Endodermal cell (in vitro differentiated cells): Measurements from ENCODE around the gene EXOC3L2. TPM values are rescaled to one million over a fixed set of nuclear protein-coding genes. Genes with fewer than 3 reads are reported as not detected.

Experiments used
- DNase-seq: peaks from one replicate; pipeline ENCODE4 v3.0.0-alpha.2; 2017
- H3K27ac ChIP-seq: 2 replicates; pipeline ENCODE4 v1.5.1; 2013; ENCODE audit warnings: mild to moderate bottlenecking, low read depth, low read length, moderate library complexity
- H3K27me3 ChIP-seq: 2 replicates; pipeline ENCODE4 v1.6.1; 2013; ENCODE audit warnings: mild to moderate bottlenecking, low read length, moderate library complexity; ENCODE audit not compliant: insufficient read depth, control insufficient read depth, poor library complexity, severe bottlenecking
- H3K36me3 ChIP-seq: 2 replicates; pipeline ENCODE4 v1.7.0; 2013; ENCODE audit warnings: mild to moderate bottlenecking, low read length, moderate library complexity; ENCODE audit not compliant: control insufficient read depth, insufficient read depth
- H3K4me1 ChIP-seq: one replicate; pipeline ENCODE4 v1.7.0; 2013; ENCODE audit warnings: low read length; ENCODE audit not compliant: control insufficient read depth, insufficient read depth
- H3K4me3 ChIP-seq: 2 replicates; pipeline ENCODE4 v1.5.1; 2013; ENCODE audit warnings: mild to moderate bottlenecking, low read length, moderate library complexity
- H3K9ac ChIP-seq: 2 replicates; pipeline ENCODE4 v1.6.1; 2013; ENCODE audit warnings: mild to moderate bottlenecking, low read length, moderate library complexity; ENCODE audit not compliant: poor library complexity, severe bottlenecking; ENCODE audit errors: extremely low read depth
- H3K9me3 ChIP-seq: 2 replicates; pipeline ENCODE4 v1.6.1; 2013; ENCODE audit warnings: mild to moderate bottlenecking, low read length, moderate library complexity; ENCODE audit not compliant: control insufficient read depth
- H3K27ac Mint-ChIP-seq: 2 replicates; pipeline ENCODE4 v1.8.0; 2020; ENCODE audit warnings: mixed read lengths
- H3K27me3 Mint-ChIP-seq: 2 replicates; pipeline ENCODE4 v1.8.0; 2021; ENCODE audit warnings: mild to moderate bottlenecking, mixed read lengths; ENCODE audit not compliant: insufficient read depth
- H3K36me3 Mint-ChIP-seq: 2 replicates; pipeline ENCODE4 v1.8.0; 2020; ENCODE audit warnings: low read depth, mixed read lengths
- H3K4me1 Mint-ChIP-seq: 2 replicates; pipeline ENCODE4 v1.8.0; 2020; ENCODE audit warnings: mixed read lengths
- H3K4me3 Mint-ChIP-seq: 2 replicates; pipeline ENCODE4 v1.8.0; 2020; ENCODE audit warnings: mild to moderate bottlenecking, moderate library complexity, mixed read lengths
- H3K9me3 Mint-ChIP-seq: 2 replicates; pipeline ENCODE4 v1.8.0; 2020; ENCODE audit warnings: mild to moderate bottlenecking, mixed read lengths
- WGBS, 2 experiments: methylation state at CpG; one replicate each; pipeline versions ENCODE4 v1.1.5 to v1.1.7; 2013; ENCODE audit warnings: missing lambda C conversion rate in 2 of 2, mixed read lengths in 1 of 2; ENCODE audit not compliant: insufficient coverage in 1 of 2, insufficient read length in 1 of 2; 5-methylcytosine and 5-hydroxymethylcytosine counted together
- total RNA-seq, 2 donors: library from RNA; stranded (reverse); fragmentation: NEBNext Ultra II Directional in 1 of 2; extraction: Animal tissue kit (Norgen Biotek cat#: 25700) in 1 of 2; gene quantifications; 2 replicates in 1 of 2; 3 replicates in 1 of 2; pipeline ENCODE4 v1.2.1, GENCODE V29; 2021
- TF ChIP-seq, protein P1 (sequence below): fragments of 200-600 bp; sonication (generic); conservative IDR thresholded peaks from 2 replicates; pipeline ENCODE4 v1.5.0; 2021; ENCODE audit warnings: antibody characterized with exemption, mild to moderate bottlenecking

The EXOC3L2 gene
- total RNA-seq, 2 donors from 2014 or later = 0.11 TPM; not detected in 1

DNA sequence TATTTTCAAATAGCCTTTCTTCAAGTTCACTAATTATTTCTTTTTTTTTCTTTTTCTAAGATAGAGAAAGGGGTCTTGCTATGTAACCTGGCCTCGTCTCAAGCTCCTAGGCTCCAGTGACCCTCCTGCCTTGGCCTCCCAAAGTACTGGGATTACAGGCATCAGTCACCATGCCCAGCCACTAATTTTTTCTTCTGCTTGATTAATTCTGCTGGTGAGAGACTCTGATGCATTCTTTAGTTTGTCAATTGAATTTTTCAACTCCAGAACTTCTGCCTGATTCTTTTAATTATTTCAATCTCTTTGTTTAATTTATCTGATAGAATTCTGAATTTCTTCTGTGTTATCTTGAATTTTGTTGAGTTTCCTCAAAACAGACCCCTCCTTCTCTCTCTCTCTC lies 55.2 kb downstream of the EXOC3L2 start:
- H3K4me1 ChIP-seq = peaks cover 5% of the 10 kb centered on the region
- Mint-ChIP-seq H3K4me3 (no peak overlapping the region), H3K4me1 (no peaks in the 10 kb centered on the region), H3K27me3 (peaks cover 7% of the 10 kb centered on the region), H3K27ac (no peak overlapping the region), H3K36me3 (no peaks in the 10 kb centered on the region), H3K9me3 (no peaks in the 10 kb centered on the region)
- no peaks in the 10 kb centered on the region for H3K9me3 ChIP-seq
- H3K27ac ChIP-seq = no peak overlapping the region
- no peak overlapping the region for H3K4me3 ChIP-seq
- no peaks in the 10 kb centered on the region for H3K27me3 ChIP-seq
- H3K36me3 ChIP-seq = no peaks in the 10 kb centered on the region
- TF ChIP-seq, protein P1, sequence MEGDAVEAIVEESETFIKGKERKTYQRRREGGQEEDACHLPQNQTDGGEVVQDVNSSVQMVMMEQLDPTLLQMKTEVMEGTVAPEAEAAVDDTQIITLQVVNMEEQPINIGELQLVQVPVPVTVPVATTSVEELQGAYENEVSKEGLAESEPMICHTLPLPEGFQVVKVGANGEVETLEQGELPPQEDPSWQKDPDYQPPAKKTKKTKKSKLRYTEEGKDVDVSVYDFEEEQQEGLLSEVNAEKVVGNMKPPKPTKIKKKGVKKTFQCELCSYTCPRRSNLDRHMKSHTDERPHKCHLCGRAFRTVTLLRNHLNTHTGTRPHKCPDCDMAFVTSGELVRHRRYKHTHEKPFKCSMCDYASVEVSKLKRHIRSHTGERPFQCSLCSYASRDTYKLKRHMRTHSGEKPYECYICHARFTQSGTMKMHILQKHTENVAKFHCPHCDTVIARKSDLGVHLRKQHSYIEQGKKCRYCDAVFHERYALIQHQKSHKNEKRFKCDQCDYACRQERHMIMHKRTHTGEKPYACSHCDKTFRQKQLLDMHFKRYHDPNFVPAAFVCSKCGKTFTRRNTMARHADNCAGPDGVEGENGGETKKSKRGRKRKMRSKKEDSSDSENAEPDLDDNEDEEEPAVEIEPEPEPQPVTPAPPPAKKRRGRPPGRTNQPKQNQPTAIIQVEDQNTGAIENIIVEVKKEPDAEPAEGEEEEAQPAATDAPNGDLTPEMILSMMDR = no peak
- WGBS, 2 experiments = 96% methylated on average over 1 of the region's 1 CpG; no CpG with 5 or more reads in 1 of the 2 experiments
- no peak overlapping the region for H3K9ac ChIP-seq
- DNase-seq = no peak

DNA sequence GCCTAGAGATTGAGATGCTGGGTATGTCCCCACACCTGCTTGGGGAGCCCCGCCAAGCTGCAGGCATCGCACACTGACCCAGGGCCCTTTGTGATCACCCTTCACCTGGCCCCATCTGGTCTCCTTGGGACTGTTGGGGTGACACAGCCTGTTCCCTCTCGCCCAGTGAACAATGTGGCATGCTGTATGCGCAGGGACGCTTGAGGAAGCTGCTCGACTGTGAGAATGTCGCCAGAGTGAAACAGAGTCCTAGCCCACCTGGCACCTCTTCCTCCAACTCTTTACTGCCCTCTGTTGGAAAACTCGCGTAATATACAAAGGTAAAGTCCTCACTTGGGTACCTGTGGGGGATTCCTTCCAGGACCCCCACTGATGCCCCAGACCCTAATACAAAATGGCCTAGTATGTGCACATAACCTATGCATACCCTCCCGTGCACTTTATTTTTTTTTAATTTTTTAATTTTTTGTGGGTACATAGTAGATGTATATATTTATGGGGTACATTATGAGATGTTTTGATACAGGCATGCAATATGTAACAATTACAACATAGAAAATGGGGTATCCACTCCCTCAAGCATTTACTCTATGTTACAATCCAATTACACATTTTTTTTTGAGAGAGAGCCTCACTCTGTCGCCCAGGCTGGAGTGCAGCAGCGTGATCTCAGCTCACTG lies 57.6 kb downstream of the EXOC3L2 start:
- no peak overlapping the region for H3K27ac Mint-ChIP-seq
- Histone ChIP-seq H3K27ac (no peak overlapping the region), H3K36me3 (no peaks in the 10 kb centered on the region), H3K4me3 (no peak overlapping the region), H3K9ac (no peak overlapping the region), H3K4me1 (peaks cover 5% of the 10 kb centered on the region), H3K9me3 (no peaks in the 10 kb centered on the region), H3K27me3 (no peaks in the 10 kb centered on the region)
- TF ChIP-seq, protein P1 = peak; percentile 87
- H3K36me3 Mint-ChIP-seq = no peaks in the 10 kb centered on the region
- H3K27me3 Mint-ChIP-seq = peaks cover 9% of the 10 kb centered on the region
- 43 to 47% methylated on average over 8 to 11 of the region's 12 CpGs for WGBS, 2 experiments
- peak; percentile 81 for DNase-seq
- H3K4me3 Mint-ChIP-seq = no peak overlapping the region
- no peaks in the 10 kb centered on the region for H3K9me3 Mint-ChIP-seq
- H3K4me1 Mint-ChIP-seq = no peaks in the 10 kb centered on the region

DNA sequence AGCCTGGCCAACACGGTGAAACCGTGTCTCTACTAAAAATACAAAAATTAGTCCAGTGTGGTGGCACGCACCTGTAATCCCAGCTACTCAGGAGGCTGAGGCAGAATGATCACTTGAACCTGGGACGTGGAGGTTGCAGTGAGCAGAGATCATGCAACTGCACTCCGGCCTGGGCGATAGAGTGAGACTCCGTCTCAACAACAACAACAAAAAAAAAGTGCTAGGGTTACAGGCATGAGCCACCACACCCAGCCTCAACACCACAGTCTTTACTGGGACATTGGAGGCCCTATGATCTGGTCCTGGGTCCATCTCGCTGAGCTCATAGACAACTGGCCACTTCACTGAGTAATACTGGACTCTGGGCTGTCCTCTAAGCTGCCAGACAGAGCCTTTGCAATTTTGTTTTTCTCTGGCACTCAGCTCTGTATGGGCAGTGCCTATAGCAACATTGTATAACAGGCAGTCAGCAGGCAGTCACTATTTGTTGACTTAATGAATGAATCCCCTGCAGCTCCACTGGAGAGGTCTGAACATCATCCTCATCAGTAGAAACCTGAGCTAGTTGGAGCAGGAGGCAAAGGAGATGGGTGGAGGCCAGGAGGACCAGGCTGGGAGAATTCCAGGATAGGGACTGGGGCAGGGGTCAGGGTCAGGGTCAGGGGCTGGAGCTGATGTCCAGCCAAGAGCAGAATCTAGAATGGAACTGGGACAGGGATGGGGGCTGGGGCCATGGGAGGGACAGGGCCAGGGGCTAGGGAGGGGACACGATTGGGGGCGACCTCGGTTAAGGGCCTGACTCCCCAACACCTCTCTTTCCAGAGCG lies 58.5 kb downstream of the EXOC3L2 start:
- Mint-ChIP-seq H3K4me3 (no peak overlapping the region), H3K4me1 (no peaks in the 10 kb centered on the region), H3K36me3 (no peaks in the 10 kb centered on the region), H3K27ac (no peak overlapping the region), H3K9me3 (no peaks in the 10 kb centered on the region), H3K27me3 (peaks cover 9% of the 10 kb centered on the region)
- DNase-seq = no peak
- TF ChIP-seq, protein P1 = no peak
- no peak overlapping the region for H3K9ac ChIP-seq
- H3K4me3 ChIP-seq = no peak overlapping the region
- H3K27me3 ChIP-seq = no peaks in the 10 kb centered on the region
- peaks cover 3% of the 10 kb centered on the region for H3K4me1 ChIP-seq
- no peak overlapping the region for H3K27ac ChIP-seq
- 91 to 94% methylated on average over 10 to 12 of the region's 12 CpGs for WGBS, 2 experiments
- H3K36me3 ChIP-seq = peaks cover under 1% of the 10 kb centered on the region
- H3K9me3 ChIP-seq = no peaks in the 10 kb centered on the region
